GM19099 (cell line): ENCODE results near the gene CPHXL2.

Experiments used
- POLR2A ChIP-seq: IDR thresholded peaks from 3 replicates; pipeline ENCODE4 v1.6.1; 2011; ENCODE audit warnings: low read depth; ENCODE audit not compliant: insufficient read length; ENCODE audit errors: extremely low read depth

Gene CPHXL2

GRCh38 chr16:75622761-75623605 lies 53.8 kb downstream of the CPHXL2 start, which contains the start of gene ADAT1:
Gene ADAT1 (minus strand): TSS chr16:75623281. CDS start chr16:75620799, 2,482 bp downstream.
- TF ChIP-seq POLR2A, result peak; percentile 87

GRCh38 chr16:75621170-75621477 lies 55.7 kb downstream of the CPHXL2 start:
- no peak for TF ChIP-seq POLR2A

GRCh38 chr16:75620326-75621169 lies 56.3 kb downstream of the CPHXL2 start:
- no peak for TF ChIP-seq POLR2A

GRCh38 chr16:75618780-75619179 lies 58.0 kb downstream of the CPHXL2 start:
- no peak for TF ChIP-seq POLR2A

GRCh38 chr16:75617121-75617520 lies 59.7 kb downstream of the CPHXL2 start:
- no peak for TF ChIP-seq POLR2A

- TF ChIP-seq POLR2A, result no peak
Measured at GRCh38 chr16:75616521-75617010, 60.2 kb downstream of the CPHXL2 start.

- no peak for TF ChIP-seq POLR2A
Measured at GRCh38 chr16:75615619-75616018, 61.2 kb downstream of the CPHXL2 start.

- no peak for TF ChIP-seq POLR2A
Measured at GRCh38 chr16:75614066-75614897, 62.5 kb downstream of the CPHXL2 start.
